ENCODE results near the gene AMZ1.
"Not testable (repeated sequence)": the region's sequence is repeated elsewhere in the genome, so short reads cannot be mapped to it uniquely, and the experiment has no call there.

Gene AMZ1

GRCh38 chr7:2692543-2692942 lies 4.5 kb downstream of the AMZ1 start:
- DNase-seq: no peak

GRCh38 chr7:2693420-2694121 lies 5.6 kb downstream of the AMZ1 start:
- DNase-seq: peak; percentile 90

- not testable (repeated sequence) for DNase-seq
Observed at GRCh38 chr7:2694122-2694436, 6.1 kb downstream of the AMZ1 start.

- DNase-seq: no peak
Observed at GRCh38 chr7:2698581-2699288, 10.7 kb downstream of the AMZ1 start.

- no peak for DNase-seq
Observed at GRCh38 chr7:2699289-2699620, 11.3 kb downstream of the AMZ1 start.

GRCh38 chr7:2700141-2700850 lies 12.3 kb downstream of the AMZ1 start:
- DNase-seq: no peak

GRCh38 chr7:2701424-2701823 lies 13.4 kb downstream of the AMZ1 start:
- DNase-seq: no peak

- no peak for DNase-seq
Observed at GRCh38 chr7:2701832-2702593, 14.0 kb downstream of the AMZ1 start.

GRCh38 chr7:2702594-2702957 lies 14.6 kb downstream of the AMZ1 start:
- DNase-seq: no peak

- no peak for DNase-seq
Observed at GRCh38 chr7:2705371-2706096, 17.5 kb downstream of the AMZ1 start.

- no peak for DNase-seq
Observed at GRCh38 chr7:2706685-2707126, 18.7 kb downstream of the AMZ1 start.

- no peak for DNase-seq
Observed at GRCh38 chr7:2707481-2707880, 19.5 kb downstream of the AMZ1 start.

GRCh38 chr7:2708041-2708440 lies 20.0 kb downstream of the AMZ1 start:
- no peak for DNase-seq

- DNase-seq: no peak
Observed at GRCh38 chr7:2708547-2709310, 20.7 kb downstream of the AMZ1 start.

- peak; percentile 75 for DNase-seq
Observed at GRCh38 chr7:2709553-2710285, 21.7 kb downstream of the AMZ1 start.

GRCh38 chr7:2710286-2710655 lies 22.3 kb downstream of the AMZ1 start:
- no peak for DNase-seq

- DNase-seq: peak; percentile 44
Observed at GRCh38 chr7:2710901-2711551, 23.0 kb downstream of the AMZ1 start.

- DNase-seq: no peak
Observed at GRCh38 chr7:2711895-2712675, 24.1 kb downstream of the AMZ1 start.

GRCh38 chr7:2713370-2713769 lies 25.4 kb downstream of the AMZ1 start:
- DNase-seq: no peak

GRCh38 chr7:2713978-2714377 lies 26.0 kb downstream of the AMZ1 start:
- no peak for DNase-seq
